SK-N-SH (cell line): ENCODE data around the gene MARK4.

Source experiments
- CHD2 ChIP-seq: fragments of 150-350 bp; IDR thresholded peaks from 2 replicates; pipeline ENCODE4 v1.6.1; 2018; ENCODE audit warnings: low read length; ENCODE audit not compliant: partially characterized antibody
- GATA2 ChIP-seq: sonication (generic); formaldehyde crosslinking; IDR thresholded peaks from 2 replicates; pipeline ENCODE4 v1.5.0; 2020; ENCODE audit warnings: mild to moderate bottlenecking, missing genetic modification reagents
- MXI1 ChIP-seq: IDR thresholded peaks from 2 replicates; pipeline ENCODE4 v1.6.1; 2012; ENCODE audit warnings: mild to moderate bottlenecking, low read depth, low read length, improper control_type of control experiment
- TAF1 ChIP-seq: IDR thresholded peaks from 2 replicates; pipeline ENCODE4 v1.6.1; 2012; ENCODE audit warnings: low read depth, mild to moderate bottlenecking, low read length, moderate library complexity, borderline replicate concordance
- TF ChIP-seq, protein P1 (sequence below): fragments of 200-600 bp; sonication (generic); IDR thresholded peaks from 2 replicates; pipeline ENCODE4 v1.6.1; 2017; ENCODE audit warnings: antibody characterized with exemption, mild to moderate bottlenecking, moderate library complexity

DNA sequence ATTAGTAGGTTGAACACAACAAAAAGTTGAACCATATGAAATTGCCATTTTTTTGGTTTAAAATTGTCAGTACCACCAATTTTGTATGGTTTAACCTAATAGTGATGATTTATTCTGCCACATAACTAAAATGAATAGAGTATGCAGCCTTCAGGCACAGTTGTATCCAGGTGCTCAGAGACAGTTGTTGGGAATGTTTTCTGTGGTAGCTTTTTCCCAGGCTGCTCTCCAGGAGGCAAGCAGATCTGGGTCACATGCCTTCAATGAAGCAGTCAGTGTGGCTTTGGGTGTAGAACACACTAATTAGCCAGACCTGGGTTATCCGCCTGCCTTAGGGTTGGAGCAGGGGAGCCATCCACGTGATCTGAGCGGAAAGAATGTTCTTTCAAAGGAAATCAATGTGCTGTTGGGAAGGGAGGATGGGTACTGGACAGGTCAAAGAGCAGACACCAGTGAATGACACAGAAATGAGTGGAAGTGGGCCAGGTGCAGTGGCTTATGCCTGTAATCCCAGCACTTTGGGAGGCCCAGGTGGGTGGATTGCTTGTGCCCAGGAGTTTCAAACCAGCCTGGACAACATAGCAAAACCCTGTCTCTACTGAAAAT, 28.6 kb downstream of the MARK4 start:
- TF ChIP-seq, protein P1, sequence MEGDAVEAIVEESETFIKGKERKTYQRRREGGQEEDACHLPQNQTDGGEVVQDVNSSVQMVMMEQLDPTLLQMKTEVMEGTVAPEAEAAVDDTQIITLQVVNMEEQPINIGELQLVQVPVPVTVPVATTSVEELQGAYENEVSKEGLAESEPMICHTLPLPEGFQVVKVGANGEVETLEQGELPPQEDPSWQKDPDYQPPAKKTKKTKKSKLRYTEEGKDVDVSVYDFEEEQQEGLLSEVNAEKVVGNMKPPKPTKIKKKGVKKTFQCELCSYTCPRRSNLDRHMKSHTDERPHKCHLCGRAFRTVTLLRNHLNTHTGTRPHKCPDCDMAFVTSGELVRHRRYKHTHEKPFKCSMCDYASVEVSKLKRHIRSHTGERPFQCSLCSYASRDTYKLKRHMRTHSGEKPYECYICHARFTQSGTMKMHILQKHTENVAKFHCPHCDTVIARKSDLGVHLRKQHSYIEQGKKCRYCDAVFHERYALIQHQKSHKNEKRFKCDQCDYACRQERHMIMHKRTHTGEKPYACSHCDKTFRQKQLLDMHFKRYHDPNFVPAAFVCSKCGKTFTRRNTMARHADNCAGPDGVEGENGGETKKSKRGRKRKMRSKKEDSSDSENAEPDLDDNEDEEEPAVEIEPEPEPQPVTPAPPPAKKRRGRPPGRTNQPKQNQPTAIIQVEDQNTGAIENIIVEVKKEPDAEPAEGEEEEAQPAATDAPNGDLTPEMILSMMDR, result no peak
- TF ChIP-seq TAF1 (no peak), CHD2 (no peak), GATA2 (CRISPR knock-in tag) (no peak), MXI1 (no peak)
